ENCODE data around the gene ZNF213.
A peak's percentile ranks its signal among the peaks of the same experiment; 100 is the strongest.

Gene ZNF213

GRCh38 chr16:3101018-3101840, 33.6 kb upstream of the ZNF213 start:
- DNase-seq (ENCODE audit: low read depth): peak; percentile 29

DNA sequence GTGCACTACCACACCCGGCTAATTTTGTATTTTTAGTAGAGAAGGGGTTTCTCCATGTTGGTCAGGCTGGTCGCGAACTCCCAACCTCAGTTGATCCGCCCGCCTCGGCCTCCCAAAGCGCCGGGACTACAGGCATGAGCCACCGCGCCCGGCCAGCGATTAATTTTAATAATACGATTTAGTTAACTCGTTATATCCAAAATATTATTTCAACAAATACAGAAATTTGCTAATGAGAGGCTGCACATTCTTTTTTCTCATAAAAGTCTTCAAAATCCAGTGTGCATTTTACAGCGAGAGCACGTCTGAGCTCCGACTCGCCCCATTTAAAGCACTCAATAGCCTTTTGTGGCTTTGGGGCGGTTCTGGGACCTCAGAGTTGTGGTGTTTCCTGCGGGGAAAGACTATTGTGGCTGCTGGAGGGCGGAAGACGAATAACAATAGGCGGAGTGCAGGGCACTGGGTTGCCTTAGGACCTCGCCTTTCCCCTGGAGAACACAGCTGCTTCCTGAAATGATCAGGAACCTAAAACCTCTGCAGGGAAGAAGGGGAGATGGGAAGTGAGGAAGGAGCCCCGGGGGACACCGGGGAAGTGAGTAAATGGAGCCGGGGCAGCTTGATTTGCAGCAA, 32.9 kb upstream of the ZNF213 start:
- DNase-seq (ENCODE audit: low read depth): no peak

- DNase-seq (ENCODE audit: low read depth): peak; percentile 83
Observed at GRCh38 chr16:3106205-3106928, 28.5 kb upstream of the ZNF213 start.

DNA sequence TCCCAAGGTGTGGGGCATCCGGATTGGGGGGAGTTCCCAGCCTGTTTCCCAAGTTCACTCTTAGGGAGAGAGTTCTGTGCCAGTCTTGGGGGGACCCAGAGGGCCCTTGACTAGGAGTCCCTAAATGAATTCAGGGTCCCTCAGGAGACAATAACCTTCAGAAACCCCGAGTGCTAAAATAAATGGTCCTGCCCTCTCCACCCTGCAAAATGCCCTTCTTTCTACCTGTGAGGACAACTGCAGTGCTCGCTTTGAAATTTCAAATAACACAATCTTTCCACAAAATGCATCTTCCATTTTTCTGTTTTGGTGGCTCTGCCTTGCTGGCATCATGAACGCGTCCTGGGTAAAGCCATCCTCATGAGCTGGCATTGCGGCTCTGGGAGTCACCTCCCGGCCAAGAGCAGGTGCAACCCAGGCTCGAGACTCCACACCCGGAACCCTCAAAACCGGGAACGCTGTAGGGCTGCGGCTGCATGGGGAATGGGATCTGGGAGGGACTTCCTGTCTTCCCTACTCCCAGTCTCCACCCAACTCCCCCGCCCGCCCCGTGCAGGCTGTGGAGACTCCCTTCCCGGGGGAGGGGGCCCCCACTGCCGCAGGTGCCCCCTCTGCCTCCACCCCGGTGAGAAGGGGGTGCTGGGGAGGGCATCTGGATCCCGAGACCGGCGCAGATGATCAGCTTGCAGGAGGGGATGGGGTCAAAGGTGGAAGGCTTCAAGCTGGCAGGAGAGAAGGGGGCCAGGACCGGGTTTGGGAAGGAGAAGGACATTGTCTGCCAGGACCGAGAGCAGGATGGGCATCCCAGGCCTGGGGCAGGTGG, 22.6 kb upstream of the ZNF213 start, which contains the start of gene ZNF205:
TSS of gene ZNF205 (plus strand) at position 529 of the 823 bp plus-strand sequence. CDS start 845 bp downstream, outside the sequence.
- no peak for DNase-seq (ENCODE audit: low read depth)

DNA sequence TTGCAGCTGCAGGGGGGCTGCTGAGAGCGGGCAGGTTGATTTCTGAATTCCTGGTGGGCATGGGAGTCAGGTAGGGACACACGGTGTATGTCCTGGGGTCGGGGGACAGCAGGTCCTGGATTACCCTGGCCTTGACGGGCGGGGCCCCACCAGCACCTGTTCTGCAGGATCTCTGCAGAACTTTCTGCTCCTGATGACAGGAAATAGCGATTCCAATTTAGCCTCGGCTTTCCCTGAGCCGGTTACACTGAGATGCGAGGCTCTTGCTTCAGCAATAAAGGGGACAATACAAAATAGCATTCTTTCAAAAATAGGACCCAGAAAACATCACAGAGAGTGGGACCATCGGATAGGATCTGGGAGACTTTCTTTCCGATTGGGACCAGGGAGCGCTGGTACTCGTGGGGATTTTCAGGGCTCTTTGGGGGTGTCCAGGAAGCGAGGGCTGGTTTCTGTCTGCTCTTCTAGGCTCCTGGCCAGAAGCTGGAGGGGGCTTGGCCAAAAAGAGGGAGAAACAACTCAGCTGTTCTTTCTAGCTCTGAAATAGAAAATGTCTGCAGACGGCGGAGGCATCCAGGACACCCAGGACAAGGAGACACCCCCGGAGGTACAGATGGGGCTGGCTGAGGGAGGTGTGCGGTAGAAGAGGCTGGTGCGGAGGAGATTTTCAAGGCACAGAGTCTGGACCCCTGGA, 21.8 kb upstream of the ZNF213 start:
- no peak for DNase-seq (ENCODE audit: low read depth)

DNA sequence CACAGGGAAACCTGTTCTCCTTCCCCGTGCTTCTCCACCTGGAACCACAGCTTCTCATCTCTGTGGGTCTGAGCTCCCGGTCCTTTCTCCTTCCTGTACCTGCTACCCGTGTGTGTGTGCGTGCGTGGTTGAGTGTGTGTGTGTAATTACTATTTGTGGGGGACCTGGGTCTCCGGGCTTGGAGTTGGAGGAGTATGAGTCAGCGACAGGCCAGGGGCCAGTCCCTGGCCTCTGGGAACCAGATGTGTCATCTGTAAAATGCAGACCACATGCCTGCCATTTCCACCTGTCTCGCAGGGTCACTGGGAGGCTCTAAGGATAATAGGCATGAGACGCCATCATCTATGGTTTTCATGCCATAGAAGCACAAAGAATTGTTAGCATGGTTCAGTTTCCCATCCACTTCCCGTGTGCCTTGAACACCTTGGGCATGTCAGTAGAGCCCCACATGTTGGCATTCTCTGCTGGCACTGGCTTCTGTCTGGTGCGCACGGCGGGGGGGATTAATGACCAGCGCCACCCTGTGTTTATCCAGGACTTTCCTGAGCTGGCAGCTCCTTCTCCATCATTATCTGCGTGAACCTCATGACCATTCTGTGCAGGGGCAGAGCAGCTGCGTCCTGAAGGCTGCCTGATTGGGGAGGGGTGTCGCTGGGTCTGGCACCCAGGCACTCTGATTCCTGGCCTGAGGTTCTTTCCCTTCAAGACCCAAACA, 20.9 kb upstream of the ZNF213 start:
- DNase-seq (ENCODE audit: low read depth): no peak

DNA sequence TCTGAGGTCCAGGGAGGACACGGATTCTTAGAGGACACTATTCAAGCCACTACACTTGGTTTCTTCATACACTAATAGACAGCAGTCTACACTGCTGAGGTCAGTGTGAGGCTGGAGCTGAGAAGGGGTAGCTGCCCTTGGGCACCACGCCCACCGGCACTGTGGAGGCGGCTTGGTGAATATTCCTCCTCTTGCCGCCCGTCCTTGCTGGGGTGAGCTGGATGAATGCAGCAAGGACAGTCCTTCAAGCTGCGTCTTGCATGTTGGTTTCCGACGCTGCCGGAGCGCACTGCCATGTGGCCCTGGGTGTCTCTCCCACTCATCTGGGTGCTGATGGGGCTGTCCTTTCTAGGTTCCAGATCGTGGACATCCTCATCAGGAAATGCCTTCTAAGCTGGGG, 19.8 kb upstream of the ZNF213 start:
- DNase-seq (ENCODE audit: low read depth): no peak

DNA sequence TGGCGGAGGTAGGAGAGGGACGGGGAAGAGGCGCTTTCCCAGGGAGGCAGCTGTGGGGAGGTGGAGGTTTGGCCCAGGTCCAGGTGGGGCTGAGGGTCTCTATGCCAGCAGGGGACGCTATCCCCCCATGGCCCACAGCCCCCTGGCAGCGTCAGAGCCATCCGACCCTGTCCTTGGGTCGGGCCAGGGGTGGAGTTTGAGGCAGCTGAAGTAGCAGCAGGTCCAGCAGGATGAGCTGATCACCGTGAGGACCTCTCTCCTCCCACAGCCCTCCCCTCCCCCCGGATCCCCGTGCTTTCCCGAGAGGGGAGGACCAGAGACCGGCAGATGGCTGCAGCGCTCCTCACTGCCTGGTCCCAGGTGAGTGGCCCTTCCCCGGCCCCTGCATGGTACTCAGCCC, 19.3 kb upstream of the ZNF213 start:
- DNase-seq (ENCODE audit: low read depth): no peak

DNA sequence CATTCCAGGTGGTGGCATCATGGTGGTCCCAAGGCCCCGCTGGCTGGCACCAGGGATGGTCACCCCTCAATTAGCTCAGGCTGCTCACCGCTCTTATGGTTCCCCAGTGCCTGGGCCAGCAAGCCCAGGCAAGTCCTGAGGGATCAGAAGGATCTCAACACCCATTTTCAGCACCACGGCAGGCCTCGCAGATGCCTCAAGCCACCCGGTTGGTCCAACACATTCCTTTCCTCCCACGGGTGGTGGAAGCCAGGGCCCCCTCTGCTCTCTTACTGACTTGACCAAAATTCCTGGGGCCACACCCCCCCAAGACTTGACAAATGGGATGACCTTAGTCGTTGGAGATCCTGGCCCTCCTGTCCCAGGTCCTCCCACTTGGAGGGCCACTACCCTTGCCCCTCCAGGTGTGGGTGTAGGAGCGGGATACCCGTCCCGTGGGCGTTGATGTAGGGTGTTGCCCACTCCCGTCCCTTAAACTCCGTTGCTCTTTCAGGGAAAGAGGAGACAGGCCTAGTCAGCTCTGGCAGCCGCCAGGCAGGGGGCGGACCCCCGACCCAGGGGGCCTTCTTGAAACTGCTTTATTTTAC, 16.5 kb upstream of the ZNF213 start:
- DNase-seq (ENCODE audit: low read depth): no peak

- no peak for DNase-seq (ENCODE audit: low read depth)
Observed at GRCh38 chr16:3118846-3119245, 16.0 kb upstream of the ZNF213 start.

DNA sequence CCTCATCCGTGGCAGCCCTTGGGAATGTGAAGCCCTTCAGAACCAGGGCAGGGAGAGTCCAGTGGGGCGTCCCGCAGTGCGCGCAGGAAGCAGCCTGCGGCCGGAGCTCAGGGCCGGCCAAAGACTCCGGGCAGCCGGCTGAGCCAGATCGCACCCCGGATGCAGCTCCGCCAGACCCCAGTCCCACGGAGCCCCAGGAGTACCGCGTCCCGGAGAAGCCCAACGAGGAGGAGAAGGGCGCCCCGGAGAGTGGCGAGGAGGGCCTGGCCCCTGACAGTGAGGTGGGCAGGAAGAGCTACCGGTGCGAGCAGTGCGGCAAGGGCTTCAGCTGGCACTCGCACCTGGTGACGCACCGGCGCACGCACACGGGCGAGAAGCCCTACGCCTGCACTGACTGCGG, 15.5 kb upstream of the ZNF213 start:
- no peak for DNase-seq (ENCODE audit: low read depth)

- DNase-seq (ENCODE audit: low read depth): no peak
Observed at GRCh38 chr16:3119701-3120408, 15.0 kb upstream of the ZNF213 start.

DNA sequence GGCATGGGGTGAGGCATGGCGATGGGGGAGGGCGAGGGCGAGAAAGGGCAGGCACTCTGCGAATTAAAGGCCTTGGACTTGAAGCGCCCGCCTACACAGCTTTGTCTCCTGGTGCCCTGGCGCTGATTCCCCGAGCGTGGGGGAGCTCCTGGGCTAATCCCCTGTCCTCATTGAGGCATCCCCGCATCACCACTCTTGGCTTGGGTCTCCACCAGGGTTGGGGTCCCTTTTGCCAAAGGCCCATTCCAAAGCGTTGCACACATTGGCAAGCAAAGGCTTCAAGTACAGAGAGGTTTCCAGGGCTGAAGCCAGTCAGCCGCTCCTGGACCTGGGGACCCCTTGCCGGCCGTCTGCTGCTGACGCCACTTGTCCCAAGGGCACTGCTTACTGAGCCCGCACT, 14.4 kb upstream of the ZNF213 start:
- DNase-seq (ENCODE audit: low read depth): no peak

DNA sequence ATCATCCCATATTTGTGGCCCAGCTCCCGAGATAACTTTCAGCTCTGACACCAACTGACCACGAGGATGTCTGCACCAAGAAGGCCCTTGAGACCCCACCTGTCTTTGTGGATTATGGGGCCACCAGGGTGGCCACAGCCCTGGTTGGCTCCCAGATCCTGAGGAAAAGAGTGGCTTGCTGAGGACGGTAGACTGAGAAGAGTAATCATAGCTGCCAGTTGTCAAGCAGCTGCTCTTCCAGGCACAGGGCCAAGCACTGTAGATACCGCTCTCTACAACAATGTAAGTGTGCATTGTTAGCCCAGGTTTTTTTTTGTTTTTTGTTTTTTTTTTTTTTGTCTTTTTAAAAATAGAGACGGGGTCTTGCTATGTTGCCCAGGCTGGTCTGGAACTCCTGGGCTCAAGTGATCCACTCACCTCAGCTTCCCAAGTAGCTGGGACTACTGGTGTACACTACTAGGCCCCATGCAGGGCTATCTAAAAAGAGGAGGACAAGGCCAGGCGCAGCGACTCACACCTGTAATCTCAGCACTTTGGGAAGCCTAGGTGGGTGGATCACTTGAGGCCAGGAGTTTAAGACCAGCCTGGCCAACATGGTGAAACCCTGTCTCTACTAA, 12.9 kb upstream of the ZNF213 start:
- no peak for DNase-seq (ENCODE audit: low read depth)

GRCh38 chr16:3122926-3123570, 11.8 kb upstream of the ZNF213 start:
- DNase-seq (ENCODE audit: low read depth): no peak

DNA sequence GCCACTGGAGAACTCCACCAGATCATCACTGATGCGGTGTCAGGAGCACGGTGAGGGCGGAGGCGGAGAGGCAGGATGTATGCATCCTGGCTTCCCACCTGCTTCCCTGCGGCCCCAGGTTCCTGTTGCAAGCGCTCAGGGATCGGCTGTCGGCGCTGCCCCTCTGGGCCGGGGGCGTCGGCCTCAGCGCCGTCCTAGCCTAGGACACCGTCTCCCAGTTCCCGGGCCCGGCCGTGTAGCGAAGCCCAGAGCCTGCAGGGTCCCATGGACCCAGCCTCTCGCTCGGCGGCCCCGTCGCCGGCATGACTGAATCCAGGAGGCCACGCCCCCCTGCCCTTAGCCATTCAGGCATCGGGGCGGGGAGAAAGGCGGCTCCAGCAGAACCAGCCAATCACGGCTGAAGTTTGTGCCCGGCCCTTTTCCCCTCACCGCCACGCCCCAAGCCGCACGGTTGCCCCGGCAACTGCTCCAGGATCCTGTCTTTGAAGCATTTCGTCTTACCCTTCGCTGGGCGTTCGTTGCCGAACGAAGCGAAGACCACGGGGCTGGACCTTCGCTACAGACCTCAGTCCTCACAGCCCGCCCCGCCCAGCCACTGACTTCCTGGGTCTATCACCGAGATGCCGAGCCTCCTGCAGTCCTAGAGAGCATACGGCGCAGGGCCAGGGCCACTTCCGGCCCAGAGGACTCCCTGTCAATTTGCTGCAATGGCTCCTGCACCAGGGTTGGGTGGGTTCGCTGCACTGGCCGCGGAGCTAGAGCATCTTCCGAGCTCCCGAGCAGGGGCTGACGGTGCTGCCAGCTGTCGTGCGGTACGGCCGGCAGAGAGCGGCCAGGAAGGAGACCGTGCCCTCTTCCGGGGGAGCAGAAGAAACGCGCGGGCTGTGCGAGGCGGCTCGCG, 10.6 kb upstream of the ZNF213 start:
- DNase-seq (ENCODE audit: low read depth): peak; percentile 93

- DNase-seq (ENCODE audit: low read depth): no peak
Observed at GRCh38 chr16:3127745-3128144, 7.1 kb upstream of the ZNF213 start.

All from stimulated activated CD4-positive, alpha-beta T cell treated with anti-CD3 and anti-CD28 coated beads, Interleukin-2, amount 100 ng/mL, for 4 hours (primary cell).